Gastrocnemius medialis (tissue), 4 donors: ENCODE data around the gene PWP1. TPM values are rescaled to one million over a fixed set of nuclear protein-coding genes. Genes with fewer than 3 reads are reported as not detected.
"Not testable (repeated sequence)": the region's sequence is repeated elsewhere in the genome, so short reads cannot be mapped to it uniquely, and the experiment has no call there.

ENCODE experiments used
- ATAC-seq, 2 donors: fragments of 150-250 bp; one replicate each; pipeline ENCODE4 v1.9.1; 2016
- DNase-seq, 2 donors: peaks; one replicate each; pipeline ENCODE4 v3.0.0-alpha.2; 2019
- H3K27ac ChIP-seq, 4 donors: fragments of 200-600 bp; sonication (generic); 1 replicate in 1 of 4; 2 replicates in 3 of 4; pipeline ENCODE4 v1.5.1; 2016 to 2018; ENCODE audit warnings: mild to moderate bottlenecking in 2 of 4, moderate library complexity in 1 of 4
- H3K27me3 ChIP-seq, 3 donors: fragments of 200-600 bp; sonication (generic) in 2 of 3; 1 replicate in 1 of 3; 2 replicates in 2 of 3; pipeline versions ENCODE4 v1.5.1 to v1.6.0; 2016 to 2019; ENCODE audit warnings: mild to moderate bottlenecking in 1 of 3, moderate library complexity in 1 of 3
- H3K36me3 ChIP-seq, 2 donors: fragments of 200-600 bp; sonication (generic) in 1 of 2; one replicate each; pipeline ENCODE4 v1.5.1; 2017 to 2018
- H3K4me1 ChIP-seq, 2 donors: fragments of 200-600 bp; sonication (generic) in 1 of 2; one replicate each; pipeline ENCODE4 v1.5.1; 2016 to 2017; ENCODE audit warnings: mild to moderate bottlenecking in 2 of 2
- H3K4me3 ChIP-seq, 4 donors: fragments of 200-600 bp; sonication (generic) in 3 of 4; 1 replicate in 1 of 4; 2 replicates in 3 of 4; pipeline ENCODE4 v1.5.1; 2016 to 2019; ENCODE audit warnings: mild to moderate bottlenecking in 2 of 4
- H3K9me3 ChIP-seq, 3 donors: fragments of 200-600 bp; sonication (generic) in 2 of 3; 1 replicate in 1 of 3; 2 replicates in 2 of 3; pipeline ENCODE4 v1.5.1; 2016 to 2019
- CTCF ChIP-seq, 5 experiments: fragments of 450-650 bp in 3 of 5; fragments of 200-600 bp in 2 of 5; sonication (generic) in 2 of 5; IDR thresholded peaks in 4 of 5; conservative IDR thresholded peaks in 1 of 5; 1 replicate in 4 of 5; 2 replicates in 1 of 5; pipeline ENCODE4 v1.5.1; 2016 to 2019; ENCODE audit warnings: antibody characterized with exemption in 5 of 5, mild to moderate bottlenecking in 3 of 5, moderate library complexity in 3 of 5
- POLR2A ChIP-seq, 2 donors: fragments of 450-650 bp; IDR thresholded peaks; one replicate each; pipeline ENCODE4 v1.6.1; 2017; ENCODE audit warnings: antibody characterized with exemption in 2 of 2, mild to moderate bottlenecking in 2 of 2, moderate library complexity in 2 of 2
- in situ Hi-C, 4 donors: fragments of 200-750 bp; cut with MboI; loops; one replicate each; pipeline versions ENCODE4 v1.15.0 to v1.8.0; 2017; ENCODE audit warnings: low sequenced_read_pairs in 4 of 4
- intact Hi-C: fragments of 100-400 bp; cut with DNase I; formaldehyde crosslinking; loops from one replicate; pipeline ENCODE4 v1.15.1; 2023; ENCODE audit warnings: low total_unique reads
- total RNA-seq, 4 donors: library from RNA; depleted of rRNA; stranded (reverse); fragments of >200 nt; gene quantifications; one replicate each; pipeline versions ENCODE4 v1.1.0 to v1.2.3, GENCODE V29; 2016

Gene PWP1
- total RNA-seq, 4 donors from 2014 or later = 37.9 to 62.1 (median 48.0) TPM

GRCh38 chr12:107718606-107719005, 33.0 kb downstream of the PWP1 start:
- no peaks in the 10 kb centered on the region for H3K27me3 ChIP-seq
- H3K36me3 ChIP-seq = peaks cover 0 to 29% of the 10 kb centered on the region in 2 donors
- no peak for DNase-seq
- no peak for ATAC-seq
- in situ Hi-C loops (no loop called here), intact Hi-C loops (no loop called here)
- no peaks in the 10 kb centered on the region for H3K4me1 ChIP-seq
- no peak overlapping the region for H3K27ac ChIP-seq
- no peak for TF ChIP-seq POLR2A (IDR thresholded peaks at IDR 0.05)
- TF ChIP-seq CTCF (IDR thresholded peaks at IDR 0.05 in 4 of 5, conservative IDR thresholded peaks at IDR 0.05 in 1 of 5) = no peak
- H3K9me3 ChIP-seq = no peaks in the 10 kb centered on the region
- H3K4me3 ChIP-seq = no peak overlapping the region

- H3K27me3 ChIP-seq, ATAC-seq, H3K4me3 ChIP-seq, H3K27ac ChIP-seq, in situ Hi-C loops, intact Hi-C loops, H3K9me3 ChIP-seq, H3K36me3 ChIP-seq, DNase-seq, H3K4me1 ChIP-seq: not testable (repeated sequence)
Observed at GRCh38 chr12:107727327-107727726, 41.7 kb downstream of the PWP1 start.

GRCh38 chr12:107727742-107728141, 42.1 kb downstream of the PWP1 start:
- H3K27ac ChIP-seq, H3K4me3 ChIP-seq, H3K9me3 ChIP-seq, DNase-seq, H3K27me3 ChIP-seq, ATAC-seq, in situ Hi-C loops, H3K4me1 ChIP-seq, intact Hi-C loops, H3K36me3 ChIP-seq: not testable (repeated sequence)

DNA sequence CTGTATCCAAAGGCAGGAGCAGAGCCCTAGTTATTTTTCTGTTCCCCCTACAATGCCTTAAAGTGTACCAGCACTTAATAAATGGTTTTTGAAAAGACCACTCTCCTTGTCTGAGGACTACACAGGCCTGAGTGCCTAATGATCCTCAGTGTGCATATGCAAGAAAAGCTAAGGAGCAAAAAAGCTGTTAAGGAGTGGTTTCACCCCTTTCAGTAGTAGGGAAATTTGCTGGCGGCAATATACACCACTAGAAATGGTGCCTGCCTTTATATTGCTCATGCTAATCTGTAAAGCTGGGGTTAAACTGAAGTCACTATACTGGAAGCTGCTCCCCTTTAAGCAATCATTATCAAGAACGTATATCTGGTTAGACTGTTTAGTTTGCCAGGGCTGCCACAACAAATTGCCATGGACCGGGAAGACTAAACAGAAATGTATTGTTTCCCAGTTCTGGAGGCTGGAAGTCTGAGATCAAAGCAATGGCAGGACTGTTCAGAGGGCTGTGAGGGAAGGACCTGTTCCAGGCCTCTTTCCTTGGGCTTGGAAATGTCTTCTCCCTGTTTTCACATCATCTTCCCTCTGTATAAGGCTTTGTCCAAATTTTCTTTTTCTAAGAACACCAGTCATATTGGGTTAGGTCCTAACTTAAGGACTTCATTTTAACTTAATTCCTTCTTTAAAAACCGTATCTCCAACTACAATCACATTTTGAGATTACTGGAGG, 45.2 kb downstream of the PWP1 start:
- Histone ChIP-seq H3K27me3 (no peaks in the 10 kb centered on the region), H3K4me3 (no peak overlapping the region), H3K9me3 (no peaks in the 10 kb centered on the region), H3K4me1 (no peaks in the 10 kb centered on the region), H3K36me3 (peaks cover 0 to 26% of the 10 kb centered on the region in 2 donors), H3K27ac (no peak overlapping the region)
- ATAC-seq = no peak
- TF ChIP-seq CTCF (IDR thresholded peaks at IDR 0.05 in 4 of 5, conservative IDR thresholded peaks at IDR 0.05 in 1 of 5) = no peak
- TF ChIP-seq POLR2A (IDR thresholded peaks at IDR 0.05) = no peak
- in situ Hi-C loops = no loop called here
- no peak for DNase-seq
- intact Hi-C loops = no loop called here

- no peaks in the 10 kb centered on the region for H3K27me3 ChIP-seq
- TF ChIP-seq POLR2A (IDR thresholded peaks at IDR 0.05) = no peak
- no peak overlapping the region for H3K4me3 ChIP-seq
- H3K9me3 ChIP-seq = no peaks in the 10 kb centered on the region
- intact Hi-C loops (no loop called here), in situ Hi-C loops (no loop called here)
- no peak for ATAC-seq
- no peak for DNase-seq
- H3K36me3 ChIP-seq = peaks cover 0 to 32% of the 10 kb centered on the region in 2 donors
- H3K4me1 ChIP-seq = no peaks in the 10 kb centered on the region
- H3K27ac ChIP-seq = no peak overlapping the region
Observed at GRCh38 chr12:107731366-107731765, 45.8 kb downstream of the PWP1 start.

GRCh38 chr12:107732365-107732764, 46.8 kb downstream of the PWP1 start:
- Histone ChIP-seq H3K9me3 (no peaks in the 10 kb centered on the region), H3K4me1 (no peaks in the 10 kb centered on the region), H3K27me3 (no peaks in the 10 kb centered on the region), H3K36me3 (peaks cover 0 to 42% of the 10 kb centered on the region in 2 donors), H3K4me3 (no peak overlapping the region), H3K27ac (no peak overlapping the region)
- intact Hi-C loops = no loop called here
- in situ Hi-C loops = no loop called here
- TF ChIP-seq POLR2A (IDR thresholded peaks at IDR 0.05) (no peak), CTCF (IDR thresholded peaks at IDR 0.05 in 4 of 5, conservative IDR thresholded peaks at IDR 0.05 in 1 of 5) (no peak)
- no peak for DNase-seq
- no peak for ATAC-seq
